Fibroblast of skin of scalp (primary cell): Measurements from ENCODE around the gene ANP32E. TPM values are rescaled to one million over a fixed set of nuclear protein-coding genes. Genes with fewer than 3 reads are reported as not detected.
A peak's percentile ranks its signal among the peaks of the same experiment; 100 is the strongest.

Experiments
- DNase-seq: peaks from one replicate; pipeline ENCODE4 v3.0.0-alpha.2; 2013
- polyA plus RNA-seq, 2 experiments: library from polyadenylated mRNA; unstranded; fragments of 120-200 nt; gene quantifications; one replicate each; pipeline ENCODE4 v1.2.1, GENCODE V29; 2013; ENCODE audit not compliant: insufficient read length in 2 of 2

Gene ANP32E
- polyA plus RNA-seq (2013, experiment 1 of 2; ENCODE audit: insufficient read length): 64.4 TPM
- polyA plus RNA-seq (2013, experiment 2 of 2; ENCODE audit: insufficient read length): 73.3 TPM

GRCh38 chr1:150235852-150236613 is at the start of gene ANP32E:
TSS of gene ANP32E (minus strand) at chr1:150236112. CDS start at chr1:150235786, 326 bp downstream.
- DNase-seq: peak; percentile 100

GRCh38 chr1:150283260-150283659 is 47.3 kb upstream of the ANP32E start:
- no peak for DNase-seq

GRCh38 chr1:150282558-150282958 is 46.6 kb upstream of the ANP32E start:
- no peak for DNase-seq

- DNase-seq: peak; percentile 100
Observed at GRCh38 chr1:150281758-150282557, 46.0 kb upstream of the ANP32E start, which contains the start of gene CIART. TSS of gene CIART (plus strand) at chr1:150282554. CDS start at chr1:150283268, 714 bp downstream.

GRCh38 chr1:150281221-150281757 is 45.4 kb upstream of the ANP32E start:
- DNase-seq: peak; percentile 74

- DNase-seq: no peak
Observed at GRCh38 chr1:150280138-150280707, 44.3 kb upstream of the ANP32E start.

GRCh38 chr1:150273311-150273710 is 37.4 kb upstream of the ANP32E start:
- DNase-seq: no peak

GRCh38 chr1:150271291-150271959 is 35.5 kb upstream of the ANP32E start:
- DNase-seq: no peak

GRCh38 chr1:150269451-150269850 is 33.5 kb upstream of the ANP32E start:
- DNase-seq: no peak

GRCh38 chr1:150268705-150269403 is 32.9 kb upstream of the ANP32E start, which contains the start of gene APH1A:
TSS of gene APH1A (minus strand) at chr1:150269016. CDS start at chr1:150268810, 206 bp downstream.
- DNase-seq: peak; percentile 98

GRCh38 chr1:150268340-150268704 is 32.4 kb upstream of the ANP32E start:
- no peak for DNase-seq

- DNase-seq: no peak
Observed at GRCh38 chr1:150267896-150268295, 32.0 kb upstream of the ANP32E start.

- no peak for DNase-seq
Observed at GRCh38 chr1:150263549-150263948, 27.6 kb upstream of the ANP32E start.

- no peak for DNase-seq
Observed at GRCh38 chr1:150262388-150263320, 26.7 kb upstream of the ANP32E start.

GRCh38 chr1:150261367-150261766 is 25.5 kb upstream of the ANP32E start:
- DNase-seq: no peak

GRCh38 chr1:150259758-150260669 is 24.1 kb upstream of the ANP32E start:
- no peak for DNase-seq

- no peak for DNase-seq
Observed at GRCh38 chr1:150259217-150259616, 23.3 kb upstream of the ANP32E start.

GRCh38 chr1:150257624-150258585 is 22.0 kb upstream of the ANP32E start, which contains the start of gene CA14:
TSS of gene CA14 (plus strand) at chr1:150257774. CDS start at chr1:150258129, 355 bp downstream.
- no peak for DNase-seq
